Measurements from ENCODE around the gene DCTN2.

DCTN2 gene

DNA sequence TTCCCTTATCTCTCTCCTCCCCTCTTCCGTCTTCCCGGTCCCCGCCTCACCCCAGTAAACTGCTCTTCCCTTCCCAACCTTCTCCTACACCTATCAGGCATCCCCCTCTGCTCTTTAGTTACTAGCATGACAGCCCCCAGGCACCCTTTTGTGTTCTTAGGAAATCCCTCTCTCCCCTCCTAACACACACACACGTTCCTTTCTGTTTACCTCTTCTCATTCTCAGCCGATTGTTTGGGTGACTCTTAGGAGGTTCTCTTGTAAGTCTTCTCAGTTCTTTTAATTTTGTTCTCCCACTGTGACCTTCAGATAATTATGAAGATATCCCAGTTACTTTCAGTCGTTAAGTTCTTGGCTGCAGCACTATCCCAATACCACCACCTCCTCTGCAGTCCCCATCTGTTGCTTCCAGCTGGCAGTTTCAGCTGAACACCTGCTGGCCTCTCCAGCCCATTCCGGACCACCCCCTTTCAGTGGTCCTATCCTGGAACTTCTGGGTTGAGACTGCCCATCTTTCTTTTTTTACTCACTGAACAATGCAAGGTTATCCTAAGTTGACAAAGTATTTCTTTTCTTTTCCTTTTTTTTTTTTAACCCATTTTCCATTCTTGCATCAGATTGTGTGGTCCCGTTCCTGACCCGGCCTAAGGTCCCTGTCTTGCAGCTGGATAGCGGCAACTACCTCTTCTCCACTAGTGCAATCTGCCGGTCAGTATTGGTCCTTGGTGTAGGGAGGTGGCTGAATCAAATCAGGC lies 58.4 kb downstream of the DCTN2 start:
- DNase-seq (ENCODE audit: low read depth) = no peak

DNA sequence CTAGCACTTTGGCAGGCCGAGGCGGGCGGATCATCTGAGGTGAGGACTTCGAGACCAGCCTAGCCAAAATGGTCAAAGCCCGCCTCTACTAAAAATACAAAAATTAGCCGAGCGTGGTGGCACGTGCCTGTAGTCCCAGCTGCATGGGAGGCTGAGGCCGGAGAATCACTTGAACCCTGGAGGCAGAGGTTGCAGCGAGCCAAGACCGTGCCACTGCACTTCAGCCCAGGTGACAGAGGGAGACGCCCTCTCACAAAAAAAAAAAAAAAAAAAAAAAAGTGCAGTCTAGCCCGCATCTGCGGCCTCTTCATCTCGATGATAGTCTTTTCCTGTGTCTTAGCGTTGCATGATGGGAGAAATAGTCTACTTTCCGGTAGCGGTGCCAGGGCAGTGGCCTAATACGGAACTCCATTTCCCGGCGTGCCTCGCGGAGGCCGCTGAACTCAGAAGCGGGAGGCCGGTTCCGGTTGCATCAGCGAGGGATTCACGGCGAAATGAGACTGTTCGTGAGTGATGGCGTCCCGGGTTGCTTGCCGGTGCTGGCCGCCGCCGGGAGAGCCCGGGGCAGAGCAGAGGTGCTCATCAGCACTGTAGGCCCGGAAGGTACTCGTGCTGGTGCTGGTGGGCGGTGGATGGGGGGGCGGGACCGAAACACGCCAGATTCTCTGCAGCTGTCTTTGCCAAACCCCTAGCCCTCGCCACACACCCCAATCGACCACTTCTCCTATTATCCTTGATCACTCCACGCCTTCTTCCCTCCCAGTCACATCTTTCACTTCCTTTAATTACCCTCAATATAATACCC lies 59.2 kb downstream of the DCTN2 start, which contains the start of gene MARS1:
TSS of gene MARS1 (plus strand) at position 472 of the 805 bp plus-strand sequence. CDS start at position 495, 23 bp downstream.
- DNase-seq (ENCODE audit: low read depth) = peak; percentile 90

DNA sequence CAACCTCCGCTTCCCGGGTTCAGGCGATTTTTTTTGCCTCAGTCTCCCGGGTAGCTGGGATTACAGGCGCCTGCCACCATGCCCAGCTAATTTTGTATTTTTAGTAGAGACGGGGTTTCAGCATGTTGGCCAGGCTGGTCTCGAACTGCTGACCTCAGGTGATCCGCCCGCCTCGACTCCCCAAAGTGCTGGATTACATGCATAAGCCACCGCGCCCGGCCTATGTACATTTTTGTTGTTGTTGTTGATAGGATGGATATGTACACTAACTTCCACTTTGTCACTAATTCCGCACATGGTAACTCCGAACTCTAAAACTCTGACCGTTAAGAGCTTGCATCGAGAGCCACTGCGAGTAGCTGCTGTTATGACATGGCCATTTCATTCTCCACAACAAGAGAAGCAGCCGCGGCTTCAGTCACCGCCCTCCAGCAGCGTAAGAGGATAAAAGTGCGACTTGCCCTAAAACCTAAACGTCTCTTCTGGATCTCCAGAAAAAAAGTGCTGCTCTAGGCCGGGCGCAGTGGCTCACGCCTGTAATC lies 59.9 kb downstream of the DCTN2 start:
- DNase-seq (ENCODE audit: low read depth) = no peak

DNA sequence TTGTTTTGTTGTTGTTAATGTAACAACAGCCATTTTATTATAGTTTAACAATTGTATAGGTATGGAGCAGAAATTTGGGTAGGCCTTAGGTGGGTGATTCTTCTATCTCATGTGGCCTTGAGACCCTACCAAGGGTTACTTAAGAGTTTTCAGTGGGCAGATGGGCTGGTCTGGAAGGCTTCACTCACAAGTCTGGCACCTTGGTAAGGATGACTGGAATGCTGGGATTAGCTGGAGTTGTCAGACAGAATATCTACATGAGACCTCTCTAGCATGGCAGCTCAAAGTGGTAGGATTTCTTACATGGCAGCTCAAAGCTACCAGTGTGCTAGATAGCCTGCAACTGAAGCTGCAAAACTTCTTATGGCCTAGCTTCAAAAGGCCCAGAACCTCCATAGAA lies 61.3 kb downstream of the DCTN2 start:
- DNase-seq (ENCODE audit: low read depth) = no peak

DNA sequence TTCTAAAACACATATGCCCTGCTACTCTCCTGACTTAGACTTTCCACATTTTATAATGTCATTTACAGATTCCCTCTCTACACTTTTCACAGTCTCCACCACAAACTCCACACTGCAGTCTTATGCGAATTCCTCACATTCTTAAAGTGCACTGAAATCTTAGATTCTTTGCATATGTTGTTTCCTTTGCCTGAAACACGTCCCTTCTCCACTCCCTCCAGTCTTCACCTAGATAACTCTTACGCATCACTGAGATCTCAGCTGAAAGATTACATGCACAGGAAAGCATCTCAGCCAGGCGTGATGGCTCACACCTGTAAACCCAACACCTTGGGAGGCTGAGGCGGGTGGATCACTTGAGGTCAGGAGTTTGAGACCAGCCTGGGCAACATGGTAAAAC lies 63.5 kb downstream of the DCTN2 start:
- DNase-seq (ENCODE audit: low read depth) = no peak

DNA sequence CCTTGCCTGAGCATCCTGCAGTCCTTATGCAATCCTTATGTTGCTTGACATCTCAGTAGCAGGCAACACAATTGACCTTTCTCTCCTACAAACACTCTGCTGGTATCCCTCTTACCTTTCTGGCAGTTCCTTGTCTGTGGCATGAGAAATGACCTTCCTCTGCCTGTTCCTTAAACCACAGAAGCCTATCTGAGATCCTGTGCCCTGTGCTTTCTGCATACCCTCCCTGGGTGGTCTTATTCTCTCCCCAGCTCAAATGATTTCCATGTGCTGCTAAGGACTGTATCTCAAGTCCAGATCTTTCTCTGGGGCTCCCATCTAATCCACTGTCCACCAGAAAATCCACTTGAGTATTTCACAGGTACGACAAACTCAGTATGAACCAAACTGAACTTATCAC lies 65.3 kb downstream of the DCTN2 start:
- DNase-seq (ENCODE audit: low read depth) = no peak
